Smooth muscle cell (in vitro differentiated cells): ENCODE data around the gene SEMA3A. TPM values are rescaled to one million over a fixed set of nuclear protein-coding genes. Genes with fewer than 3 reads are reported as not detected.

Experiments used
- DNase-seq: peaks from one replicate; lab custom pipeline; 2025; ENCODE audit not compliant: unreplicated experiment; lab: John Stamatoyannopoulos, UW
- H2AFZ ChIP-seq: fragments of 200-600 bp; sonication (generic); 2 replicates; pipeline ENCODE4 v1.6.0; 2016; ENCODE audit warnings: antibody characterized with exemption, low read depth, mild to moderate bottlenecking
- H3F3A ChIP-seq: fragments of 200-600 bp; sonication (generic); 2 replicates; pipeline ENCODE4 v1.6.0; 2017; ENCODE audit warnings: antibody characterized with exemption, low read depth
- H3K27ac ChIP-seq: fragments of 200-600 bp; sonication (generic); 2 replicates; pipeline ENCODE4 v1.5.1; 2016; ENCODE audit warnings: low read depth, mild to moderate bottlenecking
- H3K27me3 ChIP-seq: fragments of 200-600 bp; sonication (generic); 2 replicates; pipeline ENCODE4 v1.6.1; 2016; ENCODE audit warnings: low read depth, mild to moderate bottlenecking
- H3K36me3 ChIP-seq: fragments of 200-600 bp; sonication (generic); 2 replicates; pipeline ENCODE4 v1.5.1; 2016; ENCODE audit warnings: low read depth
- H3K4me1 ChIP-seq: fragments of 200-600 bp; sonication (generic); 2 replicates; pipeline ENCODE4 v1.5.1; 2016; ENCODE audit warnings: low read depth
- H3K4me2 ChIP-seq: fragments of 200-600 bp; sonication (generic); 2 replicates; pipeline ENCODE4 v1.6.0; 2016; ENCODE audit warnings: mild to moderate bottlenecking
- H3K4me3 ChIP-seq: fragments of 200-600 bp; sonication (generic); 2 replicates; pipeline ENCODE4 v1.5.1; 2016; ENCODE audit warnings: mild to moderate bottlenecking
- H3K79me2 ChIP-seq: fragments of 200-600 bp; sonication (generic); 2 replicates; pipeline ENCODE4 v1.6.0; 2016; ENCODE audit warnings: low read depth, mild to moderate bottlenecking
- H3K9ac ChIP-seq: fragments of 200-600 bp; sonication (generic); 2 replicates; pipeline ENCODE4 v1.6.0; 2016; ENCODE audit warnings: low read depth
- H3K9me3 ChIP-seq: fragments of 200-600 bp; sonication (generic); replicated peaks from 2 replicates; pipeline ENCODE4 v1.5.1; 2016; ENCODE audit warnings: low read depth
- H4K20me1 ChIP-seq: fragments of 200-600 bp; sonication (generic); 2 replicates; pipeline ENCODE4 v1.6.0; 2016; ENCODE audit warnings: low read depth
- CTCF ChIP-seq: fragments of 200-600 bp; sonication (generic); IDR thresholded peaks from 2 replicates; pipeline ENCODE4 v1.5.1; 2017; ENCODE audit warnings: borderline replicate concordance, mild to moderate bottlenecking, antibody characterized with exemption; ENCODE audit not compliant: insufficient read depth, poor library complexity, severe bottlenecking
- WGBS: methylation state at CpG from one replicate; pipeline ENCODE4 v1.1.7; 2016; ENCODE audit warnings: low lambda C conversion rate; 5-methylcytosine and 5-hydroxymethylcytosine counted together
- polyA plus RNA-seq: library from polyadenylated mRNA; unstranded; fragments of >200 nt; fragmentation: Nextera tagmentation; extraction: Ambion mirVana; gene quantifications from 2 replicates; pipeline ENCODE4 v1.2.1, GENCODE V29; 2016
- total RNA-seq: library from RNA; depleted of rRNA; stranded (reverse); fragments of >200 nt; gene quantifications from 2 replicates; pipeline ENCODE4 v1.2.3, GENCODE V29; 2014

Gene SEMA3A
- total and polyA plus RNA-seq, 2 experiments from 2014 or later: 8.3 to 34.6 TPM

GRCh38 chr7:84013616-84014240 lies 180.9 kb downstream of the SEMA3A start:
- DNase-seq: no peak
- Histone ChIP-seq H3F3A (no peaks in the 10 kb centered on the region), H3K79me2 (no peaks in the 10 kb centered on the region), H3K4me1 (no peaks in the 10 kb centered on the region), H3K4me2 (no peak overlapping the region), H3K36me3 (no peaks in the 10 kb centered on the region), H4K20me1 (no peaks in the 10 kb centered on the region), H2AFZ (no peak overlapping the region), H3K9ac (no peak overlapping the region), H3K4me3 (no peak overlapping the region), H3K27me3 (no peaks in the 10 kb centered on the region), H3K9me3 (no peaks in the 10 kb centered on the region), H3K27ac (no peak overlapping the region)
- no peak for TF ChIP-seq CTCF
- 94% methylated on average over 6 of the region's 6 CpGs for WGBS

- no peak for DNase-seq
- Histone ChIP-seq H3K36me3 (no peaks in the 10 kb centered on the region), H3K9ac (no peak overlapping the region), H3K9me3 (no peaks in the 10 kb centered on the region), H3K4me2 (no peak overlapping the region), H3K4me3 (no peak overlapping the region), H3K79me2 (no peaks in the 10 kb centered on the region), H2AFZ (no peak overlapping the region), H4K20me1 (no peaks in the 10 kb centered on the region), H3F3A (no peaks in the 10 kb centered on the region), H3K27me3 (no peaks in the 10 kb centered on the region), H3K27ac (no peak overlapping the region), H3K4me1 (no peaks in the 10 kb centered on the region)
- TF ChIP-seq CTCF: no peak
- no CpG with 5 or more reads among the region's 1 CpG for WGBS
Measured at GRCh38 chr7:84009782-84010181, 184.8 kb downstream of the SEMA3A start.

GRCh38 chr7:84009051-84009450 lies 185.5 kb downstream of the SEMA3A start:
- Histone ChIP-seq H3K9me3 (no peaks in the 10 kb centered on the region), H3K4me1 (no peaks in the 10 kb centered on the region), H3K27me3 (no peaks in the 10 kb centered on the region), H3K9ac (no peak overlapping the region), H3K27ac (no peak overlapping the region), H4K20me1 (no peaks in the 10 kb centered on the region), H3K36me3 (no peaks in the 10 kb centered on the region), H3F3A (no peaks in the 10 kb centered on the region), H3K4me2 (no peak overlapping the region), H3K79me2 (no peaks in the 10 kb centered on the region), H2AFZ (no peak overlapping the region), H3K4me3 (no peak overlapping the region)
- TF ChIP-seq CTCF: no peak
- DNase-seq: no peak

GRCh38 chr7:84003191-84003590 lies 191.4 kb downstream of the SEMA3A start:
- no peak for TF ChIP-seq CTCF
- H2AFZ ChIP-seq: no peak overlapping the region
- 97% methylated on average over 1 of the region's 1 CpG for WGBS
- no peak overlapping the region for H3K4me3 ChIP-seq
- H3K79me2 ChIP-seq: no peaks in the 10 kb centered on the region
- no peaks in the 10 kb centered on the region for H3K4me1 ChIP-seq
- H3K9ac ChIP-seq: no peak overlapping the region
- H3F3A ChIP-seq: no peaks in the 10 kb centered on the region
- no peak overlapping the region for H3K4me2 ChIP-seq
- no peaks in the 10 kb centered on the region for H3K36me3 ChIP-seq
- no peaks in the 10 kb centered on the region for H3K27me3 ChIP-seq
- no peak for DNase-seq
- no peaks in the 10 kb centered on the region for H4K20me1 ChIP-seq
- H3K9me3 ChIP-seq: no peaks in the 10 kb centered on the region
- no peak overlapping the region for H3K27ac ChIP-seq
